Esophagus squamous epithelium (tissue), 4 donors: ENCODE data around the gene ZNF384.

Source experiments
- CTCF ChIP-seq, 6 experiments: fragments of 450-650 bp in 4 of 6; fragments of 200-600 bp in 2 of 6; sonication (generic) in 2 of 6; IDR thresholded peaks; one replicate each; pipeline ENCODE4 v1.5.1; 2016 to 2019; ENCODE audit warnings: antibody characterized with exemption in 6 of 6, mild to moderate bottlenecking in 4 of 6, moderate library complexity in 4 of 6
- POLR2A ChIP-seq, 4 donors: fragments of 450-650 bp; IDR thresholded peaks; one replicate each; pipeline ENCODE4 v1.6.1; 2017; ENCODE audit warnings: antibody characterized with exemption in 4 of 4, mild to moderate bottlenecking in 4 of 4, moderate library complexity in 3 of 4

GRCh38 chr12:6667559-6668210 is 21.5 kb downstream of the ZNF384 start:
- peak in 2 of 6 experiments; percentile 18 to 23 for TF ChIP-seq CTCF (IDR thresholded peaks at IDR 0.05)
- no peak for TF ChIP-seq POLR2A (IDR thresholded peaks at IDR 0.05)
